ENCODE data around the gene RASGRF1. TPM values are rescaled to one million over a fixed set of nuclear protein-coding genes. Genes with fewer than 3 reads are reported as not detected.
"Not testable (repeated sequence)": the region's sequence is repeated elsewhere in the genome, so short reads cannot be mapped to it uniquely, and the experiment has no call there.

Gene RASGRF1
- total RNA-seq, 1 experiment from 2014 or later = not detected

DNA sequence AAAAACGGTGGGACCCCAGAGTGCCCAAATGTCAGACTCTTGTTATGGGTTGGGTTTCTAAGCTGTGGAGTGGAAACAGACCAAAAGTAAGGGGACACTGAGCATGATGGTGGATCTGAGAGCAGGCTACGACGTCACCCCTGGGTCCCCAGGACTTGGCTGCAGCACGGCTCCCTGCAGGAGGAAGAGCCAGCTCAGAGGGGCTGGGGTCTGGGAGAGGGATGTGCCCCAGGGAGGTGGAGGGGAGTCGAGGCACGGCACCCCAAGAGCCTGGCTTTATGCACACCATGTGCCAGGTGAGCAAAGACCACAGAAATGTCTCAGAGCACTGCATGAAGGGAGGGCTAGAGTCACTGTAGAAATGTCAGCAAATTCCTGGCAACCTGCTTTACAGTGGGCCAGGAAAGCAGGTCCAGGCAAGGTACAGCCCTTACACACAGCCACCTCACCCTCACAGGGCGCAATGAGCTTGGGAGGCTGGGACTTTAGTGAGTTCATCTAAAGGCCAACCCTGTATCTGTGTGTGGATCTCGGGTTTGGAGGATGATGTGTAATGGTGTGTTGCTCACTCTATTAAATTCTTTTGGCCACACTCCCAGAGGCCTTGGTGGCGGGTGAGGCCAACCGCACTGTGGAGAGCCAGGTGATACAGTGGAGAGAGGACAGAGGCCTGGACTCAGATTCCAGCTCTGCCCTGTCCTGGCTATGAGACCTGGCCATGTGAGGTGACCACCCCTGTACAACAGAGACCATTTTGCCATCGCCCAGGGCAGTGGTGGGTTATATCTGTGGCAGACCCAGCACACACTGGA lies 159.8 kb downstream of the RASGRF1 start:
- peak; percentile 92 for DNase-seq (ENCODE audit: low read depth)

DNA sequence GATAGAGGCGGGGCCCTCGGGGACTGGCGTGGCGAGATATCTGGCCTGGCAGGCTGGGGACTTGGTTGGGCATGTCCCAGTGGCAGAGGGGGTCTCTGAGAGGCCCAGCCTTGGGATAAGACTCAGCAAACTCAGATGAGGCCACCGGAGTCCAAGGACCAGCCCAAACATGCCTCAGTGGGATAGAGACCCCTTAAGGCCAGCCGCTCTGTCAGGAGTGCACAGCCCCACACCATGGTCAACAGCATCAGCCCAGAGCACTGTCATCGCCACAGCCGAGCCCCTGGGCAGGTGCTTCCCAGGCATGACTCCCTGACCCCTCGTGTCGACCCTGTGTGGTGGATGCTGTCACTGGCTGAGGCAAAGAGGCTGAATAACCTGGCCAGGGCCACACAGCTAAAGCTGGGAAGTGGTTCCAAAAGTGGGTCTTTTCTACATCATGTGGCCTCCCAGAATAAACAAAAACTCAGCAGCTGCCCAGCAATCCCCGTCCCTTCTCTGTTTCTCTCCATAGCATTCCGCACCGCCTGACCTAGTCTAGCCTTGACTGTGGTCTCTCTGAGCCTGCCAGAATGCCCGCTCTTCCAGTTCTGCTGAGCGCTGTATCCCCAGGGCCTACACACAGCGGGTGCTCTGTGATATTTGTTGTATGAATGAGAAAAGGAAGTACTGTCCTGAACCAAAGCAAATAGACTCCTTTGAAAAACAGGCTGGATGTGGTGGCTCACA lies 160.9 kb downstream of the RASGRF1 start:
- no peak for DNase-seq (ENCODE audit: low read depth)

DNA sequence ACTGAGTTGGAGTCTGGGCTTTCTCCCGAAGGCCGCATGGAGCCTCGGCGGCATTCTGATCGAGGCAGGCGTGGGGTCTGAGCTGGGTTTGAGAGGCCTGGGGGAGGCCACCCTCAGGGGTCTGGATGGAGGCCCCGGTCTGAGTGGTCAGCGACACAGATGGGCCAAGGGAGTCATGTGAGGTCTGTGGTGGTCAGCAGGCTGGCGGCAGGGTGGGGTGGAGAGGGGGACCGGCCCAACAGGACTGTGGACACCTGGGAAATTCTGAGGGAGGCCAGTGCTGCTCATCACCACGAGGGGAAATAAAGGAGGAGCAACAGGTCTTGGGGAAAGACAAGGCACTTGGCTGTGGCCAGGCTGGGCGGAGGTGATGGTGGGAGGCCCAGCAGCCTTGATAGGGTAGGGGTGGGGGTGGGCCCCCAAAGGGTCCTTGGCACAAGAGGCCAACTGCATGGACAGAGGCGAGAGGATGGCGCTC lies 161.9 kb downstream of the RASGRF1 start:
- no peak for DNase-seq (ENCODE audit: low read depth)

DNA sequence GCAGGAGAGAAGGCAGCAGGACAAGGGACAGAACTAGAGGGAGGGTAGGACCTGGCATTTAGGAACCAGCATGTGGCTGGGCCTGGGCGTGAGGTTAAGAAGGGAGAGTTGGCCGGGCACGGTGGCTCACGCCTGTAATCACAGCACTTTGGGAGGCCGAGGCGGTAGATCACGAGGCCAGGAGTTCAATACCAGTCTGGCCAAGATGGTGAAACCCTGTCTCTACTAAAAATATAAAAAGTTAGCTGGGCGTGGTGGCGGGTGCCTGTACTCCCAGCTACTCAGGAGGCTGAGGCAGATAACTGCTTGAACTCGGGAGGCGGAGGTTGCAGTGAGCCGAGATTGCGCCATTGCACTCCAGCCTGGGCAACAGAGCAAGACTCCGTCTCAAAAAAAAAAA lies 162.4 kb downstream of the RASGRF1 start:
- not testable (repeated sequence) for DNase-seq (ENCODE audit: low read depth)

DNA sequence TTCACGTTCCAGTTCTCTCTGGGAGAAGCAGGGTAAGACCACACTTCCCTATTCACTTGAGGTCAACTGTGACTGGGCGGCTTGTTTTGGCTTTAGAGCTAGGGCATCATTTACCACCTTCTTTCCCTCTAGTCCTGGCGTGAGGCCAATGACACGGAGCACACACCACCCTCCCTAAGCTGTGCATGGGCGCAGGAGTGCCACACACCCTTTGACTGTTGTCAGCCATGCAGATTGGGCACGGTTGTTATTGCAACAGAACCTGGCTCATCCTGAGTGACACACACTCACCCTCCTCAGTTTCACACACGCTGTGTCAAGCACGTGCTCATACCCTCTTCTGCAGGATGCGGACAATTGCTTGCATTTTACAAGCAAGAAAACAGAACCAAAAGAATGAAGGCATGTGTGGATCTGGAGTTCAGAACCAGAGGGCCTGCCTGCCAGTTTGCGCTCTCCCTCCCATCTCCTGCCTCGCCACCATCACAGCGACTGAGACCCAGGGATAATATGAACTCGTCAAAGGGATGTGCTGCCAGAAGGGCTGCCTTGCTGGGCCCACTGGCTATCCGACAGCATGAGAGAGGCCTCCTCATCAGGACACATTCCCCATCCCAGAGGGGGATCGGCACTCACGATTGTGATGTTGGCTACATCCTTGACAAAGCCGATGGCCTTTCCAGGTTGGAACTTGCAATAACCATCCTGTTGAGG lies 163.3 kb downstream of the RASGRF1 start:
- no peak for DNase-seq (ENCODE audit: low read depth)

DNA sequence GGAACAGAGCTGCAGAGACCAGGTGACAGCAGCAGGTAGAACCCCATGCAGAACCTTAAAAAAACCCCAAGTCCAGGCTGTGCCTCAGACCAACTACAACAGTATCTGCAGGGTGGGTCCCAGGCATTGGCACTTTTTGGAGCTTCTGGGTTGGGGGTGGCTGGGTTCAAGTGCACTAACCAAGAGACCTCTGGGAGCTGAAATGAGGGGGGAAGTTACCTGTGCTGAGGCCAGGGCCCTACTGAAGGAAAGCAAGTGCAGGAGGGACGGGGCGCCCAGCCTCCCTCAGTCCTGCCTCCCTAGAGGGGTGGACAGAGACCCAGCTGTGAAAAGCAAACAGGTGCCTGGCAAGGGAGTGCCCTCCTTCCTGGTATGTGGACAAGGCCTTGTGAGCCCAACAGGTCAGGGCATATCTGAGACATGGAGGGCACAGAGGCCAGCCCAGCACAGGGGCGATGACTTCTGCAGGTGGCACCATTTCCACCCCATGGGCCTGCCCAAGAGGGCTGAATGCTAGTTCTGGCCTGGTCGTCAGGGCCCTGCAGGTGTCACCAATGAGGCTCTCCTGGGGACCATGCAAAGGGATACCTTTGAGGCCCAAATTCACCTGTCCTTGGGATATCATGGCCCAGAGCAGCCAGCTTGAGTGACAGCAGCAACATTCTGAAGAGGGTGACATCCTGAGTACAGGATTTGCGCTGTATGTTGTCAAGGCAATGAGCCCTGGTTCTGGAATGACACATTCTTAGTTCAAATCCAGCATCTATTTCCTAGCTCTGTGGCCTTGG lies 164.4 kb downstream of the RASGRF1 start:
- no peak for DNase-seq (ENCODE audit: low read depth)

DNA sequence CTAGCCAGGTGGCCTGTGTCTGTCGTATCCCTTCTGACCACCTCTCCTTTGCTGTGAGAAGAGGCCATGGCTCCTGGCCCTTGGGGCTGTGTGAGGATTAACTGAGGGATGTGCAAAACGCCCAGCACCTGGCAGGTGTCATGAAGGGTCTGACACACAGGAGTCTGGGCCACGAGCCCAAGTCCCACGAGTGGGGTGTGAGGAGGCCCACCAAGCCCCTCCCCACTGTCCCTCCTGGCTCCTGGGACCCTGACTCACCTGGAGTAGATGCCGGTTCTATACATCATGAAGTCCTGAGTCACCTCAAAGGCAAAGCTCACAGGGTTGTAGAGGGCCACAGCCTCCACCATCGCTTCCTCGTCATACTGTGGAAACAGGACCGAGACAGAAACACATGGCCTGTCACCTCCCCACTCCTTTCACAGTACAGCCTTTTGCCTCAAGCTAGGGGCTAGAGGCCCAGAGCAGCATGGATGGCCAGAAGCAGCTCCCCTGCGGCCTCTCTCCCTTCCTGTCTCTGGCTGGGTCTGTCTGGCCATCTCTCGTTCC lies 165.4 kb downstream of the RASGRF1 start:
- DNase-seq (ENCODE audit: low read depth) = no peak

DNA sequence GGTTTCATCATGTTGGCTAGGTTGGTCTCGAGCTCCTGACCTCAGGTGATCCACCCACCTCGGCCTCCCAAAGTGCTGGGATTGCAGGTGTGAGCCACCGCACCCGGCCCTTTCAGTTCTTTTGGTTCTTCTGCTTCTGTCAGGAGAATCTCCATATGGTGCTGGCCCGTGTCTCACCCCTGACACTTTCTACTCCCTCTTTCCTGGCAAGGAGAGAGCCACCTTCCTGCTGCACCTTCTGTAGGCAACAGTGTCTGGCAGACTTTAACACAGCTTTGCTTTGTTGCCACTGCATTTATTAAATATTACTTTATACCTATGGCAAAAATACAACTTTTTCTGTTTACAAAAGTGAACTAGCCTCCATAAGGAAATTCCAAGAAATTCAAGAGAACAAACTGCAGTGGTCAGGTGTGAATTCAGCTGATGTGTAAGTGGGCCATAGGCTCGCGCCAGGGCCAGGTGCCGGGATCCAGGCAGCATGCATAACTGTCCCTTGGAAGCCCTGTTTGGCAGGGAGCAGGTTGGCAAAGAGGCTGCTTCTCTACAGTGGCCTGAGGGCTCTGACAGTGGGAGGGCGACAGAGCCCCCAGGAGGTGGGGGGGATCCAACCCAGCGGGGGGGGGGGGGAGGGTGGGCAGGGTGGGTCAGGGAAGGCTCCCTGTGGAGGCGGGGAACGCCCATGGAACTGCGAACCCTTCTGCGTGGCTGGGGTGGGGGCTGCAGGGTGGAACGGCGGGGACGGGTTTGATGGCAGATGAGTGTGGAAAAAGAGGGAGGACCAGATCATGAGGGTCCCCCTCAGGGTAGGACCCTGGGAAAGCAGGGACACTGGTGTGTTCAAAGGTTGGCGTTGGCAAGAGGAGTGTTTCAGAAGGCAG lies 166.9 kb downstream of the RASGRF1 start:
- no peak for DNase-seq (ENCODE audit: low read depth)

DNA sequence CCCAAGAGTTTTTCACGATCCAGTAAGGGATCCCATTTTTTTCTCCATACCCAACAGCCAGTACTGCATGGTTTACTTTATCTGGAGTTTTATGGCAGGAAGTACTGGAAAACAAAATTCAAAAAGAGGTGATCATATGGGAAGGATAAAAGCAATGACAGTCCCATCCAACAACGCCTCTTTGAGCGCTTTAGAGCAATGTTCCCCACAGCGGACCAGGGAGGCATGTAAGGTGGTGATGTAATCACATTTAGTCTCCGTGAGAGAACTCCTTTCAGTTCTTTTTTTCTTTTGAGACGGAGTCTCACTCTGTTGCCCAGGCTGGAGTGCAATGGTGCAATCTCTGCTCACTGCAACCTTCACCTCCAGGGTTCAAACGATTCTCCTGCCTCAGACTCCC lies 167.6 kb downstream of the RASGRF1 start:
- DNase-seq (ENCODE audit: low read depth) = no peak

DNA sequence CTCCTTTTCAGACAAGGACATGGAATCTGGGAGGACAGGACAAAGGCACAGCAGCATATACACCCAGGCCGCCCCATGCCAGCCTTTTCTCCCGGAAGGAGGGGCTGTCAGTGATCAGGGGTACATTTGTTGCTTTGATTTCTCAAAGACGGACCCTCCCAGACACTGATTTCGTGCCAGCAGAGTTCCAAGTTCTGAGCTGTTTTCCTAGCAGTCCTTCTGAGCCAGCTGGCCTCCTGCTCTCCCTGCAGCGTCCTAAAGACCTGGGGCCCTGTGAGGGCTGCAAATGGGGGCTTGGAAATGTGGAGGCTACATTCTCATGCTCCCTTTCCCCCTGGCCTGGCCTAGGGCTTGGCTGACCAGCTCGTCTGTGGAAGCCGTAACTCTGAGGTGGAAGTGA lies 168.1 kb downstream of the RASGRF1 start:
- DNase-seq (ENCODE audit: low read depth) = no peak

DNA sequence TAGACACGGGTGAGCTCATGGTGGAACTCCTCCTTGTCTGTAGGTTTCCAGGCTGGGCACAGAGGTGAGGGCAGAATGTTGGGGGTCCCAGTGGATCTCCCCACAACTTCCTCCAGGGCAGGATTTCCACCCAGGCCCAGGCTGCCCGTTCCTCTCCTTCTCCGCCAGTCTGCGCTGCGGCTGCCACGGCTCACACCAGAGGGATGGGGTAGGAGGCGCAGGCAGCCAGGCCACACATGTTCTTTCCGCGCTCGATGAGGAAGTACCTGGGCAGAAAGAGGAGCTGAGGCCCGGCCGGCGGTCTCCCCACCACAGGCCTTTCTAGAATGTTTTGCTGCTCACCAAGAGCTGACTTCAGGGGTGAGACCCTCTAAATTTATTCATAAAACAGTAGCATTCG lies 168.6 kb downstream of the RASGRF1 start:
- no peak for DNase-seq (ENCODE audit: low read depth)

DNA sequence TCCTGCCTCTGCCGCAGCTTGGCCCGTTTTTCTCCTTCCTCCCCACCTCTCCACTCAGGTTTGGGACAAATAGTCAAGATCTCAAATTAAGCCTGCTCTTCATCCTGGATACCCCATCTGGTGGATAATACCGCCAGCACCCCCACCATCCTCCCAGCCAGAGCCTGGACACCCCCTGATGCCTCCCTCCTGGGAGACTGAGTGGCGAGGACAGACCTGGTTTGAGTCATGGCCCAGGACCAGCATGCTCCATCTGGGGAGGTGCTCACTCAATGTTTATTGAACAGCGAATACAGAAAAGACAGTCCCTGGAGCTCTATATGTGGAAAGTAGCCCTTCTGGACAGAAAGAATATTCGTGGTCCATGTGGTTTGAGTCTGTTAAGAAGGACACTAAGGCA lies 169.1 kb downstream of the RASGRF1 start:
- no peak for DNase-seq (ENCODE audit: low read depth)

DNA sequence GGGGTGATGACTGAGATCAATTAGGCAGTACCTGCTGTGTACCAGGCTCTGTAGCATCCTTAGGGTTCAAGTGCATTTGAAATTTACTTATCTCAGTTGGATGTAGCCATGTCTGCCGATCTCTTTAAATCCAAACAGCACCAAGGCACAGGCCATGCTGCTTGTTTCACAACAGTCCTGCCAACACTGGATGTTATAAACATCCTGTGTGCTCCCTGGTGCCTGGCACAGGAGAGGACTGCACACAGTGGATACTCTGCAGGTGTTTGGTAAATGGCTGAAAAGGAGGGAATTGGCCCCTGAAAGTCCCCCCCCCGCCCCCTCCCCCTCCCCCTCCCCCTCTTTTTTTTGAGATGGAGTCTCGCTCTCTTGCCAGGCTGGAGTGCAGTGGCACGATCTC lies 172.7 kb downstream of the RASGRF1 start:
- DNase-seq (ENCODE audit: low read depth) = no peak

DNA sequence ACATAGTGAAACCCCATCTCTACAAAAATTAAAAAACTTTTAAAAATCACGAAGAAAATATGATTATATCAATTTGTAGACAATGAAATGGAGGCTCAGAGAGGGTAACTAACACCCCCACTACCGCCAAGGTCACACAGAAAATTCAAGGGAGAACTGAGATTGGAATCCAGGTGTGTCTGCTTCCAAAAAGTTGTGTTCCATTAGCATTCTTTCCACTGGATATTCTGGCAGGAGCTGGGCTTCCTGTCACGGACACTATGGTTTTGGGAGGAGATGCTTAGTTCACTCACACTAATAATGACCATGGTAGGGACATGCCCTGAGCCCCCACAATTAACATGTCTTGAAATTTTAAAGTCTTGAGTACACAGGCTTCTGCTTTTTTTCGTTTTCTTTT lies 174.5 kb downstream of the RASGRF1 start:
- DNase-seq (ENCODE audit: low read depth) = no peak

DNA sequence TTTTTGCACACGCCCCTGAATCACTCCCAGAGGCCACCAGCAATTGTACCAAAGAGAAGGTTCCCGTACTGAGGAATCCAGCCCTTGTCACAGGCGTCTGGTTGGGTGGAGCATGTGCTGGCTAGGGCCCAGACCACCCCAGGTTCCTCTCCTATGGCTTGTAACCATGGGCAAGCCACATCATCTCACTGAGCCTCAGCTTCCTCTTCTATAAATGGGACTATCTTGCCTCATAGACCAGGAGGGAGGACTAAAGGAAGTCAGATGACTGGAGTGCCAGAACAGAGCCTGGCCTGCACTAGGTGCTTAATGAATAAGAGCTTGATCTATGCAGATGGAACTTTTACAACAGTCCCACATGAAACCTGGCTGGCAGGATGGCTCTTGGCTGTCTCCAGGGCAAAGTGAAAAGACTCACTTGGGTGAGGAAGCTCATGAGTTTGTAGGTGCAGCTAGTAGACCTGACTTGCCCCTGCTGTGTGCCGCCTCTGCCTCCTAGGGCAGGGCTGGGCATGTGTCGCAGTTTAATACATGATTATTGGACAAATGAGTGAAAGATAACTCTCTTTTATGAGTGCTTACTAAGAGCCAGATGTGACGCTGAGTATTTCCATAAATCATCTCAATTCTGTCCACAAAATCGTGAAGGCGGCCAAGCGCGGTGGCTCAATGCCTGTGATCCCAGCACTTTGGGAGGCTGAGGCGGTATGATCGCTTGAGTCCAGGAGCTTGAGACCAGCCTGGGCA lies 175.1 kb downstream of the RASGRF1 start:
- no peak for DNase-seq (ENCODE audit: low read depth)

DNA sequence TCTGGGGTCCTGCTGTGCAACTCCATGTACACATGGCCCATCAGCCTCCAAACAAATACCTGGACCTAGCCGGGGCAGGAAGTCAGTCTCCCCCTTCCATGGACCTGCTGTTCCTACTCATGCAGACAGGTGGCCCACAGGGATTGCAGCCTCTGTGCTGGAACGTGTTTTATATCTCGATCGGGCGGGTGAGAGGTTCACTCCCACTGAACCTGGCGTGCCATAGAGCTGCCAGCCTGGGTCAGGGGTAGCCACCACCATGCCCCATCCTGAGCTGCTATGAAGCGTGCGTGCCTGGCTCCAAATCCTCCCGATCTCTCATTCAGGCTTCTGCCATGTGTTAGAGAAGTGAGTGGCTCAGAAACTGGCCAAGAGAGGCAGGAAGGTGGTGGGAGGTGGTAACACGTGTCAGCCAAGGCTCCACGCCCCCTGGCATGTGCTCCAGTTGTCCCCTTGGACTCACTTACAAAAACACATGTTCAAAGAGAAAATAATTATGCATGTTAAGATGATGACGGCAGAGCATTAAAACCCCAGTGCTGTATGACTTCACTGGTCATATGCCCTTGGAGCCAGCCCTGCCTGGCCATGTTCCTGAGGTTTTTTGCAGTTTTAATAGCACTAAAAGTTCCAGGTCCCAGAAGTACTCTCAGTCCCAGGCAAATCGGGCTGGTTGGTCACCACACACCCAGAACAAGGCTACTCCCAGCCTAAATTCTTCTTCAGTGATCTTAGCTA lies 176.4 kb downstream of the RASGRF1 start:
- DNase-seq (ENCODE audit: low read depth) = no peak

DNA sequence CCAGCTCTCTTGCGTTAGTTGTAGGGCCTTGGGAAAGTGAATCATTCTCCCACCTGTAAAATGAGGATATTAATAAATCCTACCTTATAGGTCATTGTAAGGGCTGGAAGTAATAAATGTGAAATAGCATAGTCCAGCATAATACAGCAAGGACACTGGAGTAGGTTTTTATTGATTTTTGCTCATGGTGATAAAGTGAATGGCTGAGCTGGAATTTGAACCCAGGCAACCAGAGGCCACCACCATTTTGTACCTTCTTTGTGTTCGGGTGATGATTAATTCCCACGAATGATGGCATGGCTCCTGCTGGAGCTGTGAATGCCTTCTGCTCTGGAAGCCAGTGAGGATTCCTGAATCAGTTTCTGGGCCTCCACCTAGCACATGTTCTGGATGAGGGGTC lies 177.6 kb downstream of the RASGRF1 start:
- no peak for DNase-seq (ENCODE audit: low read depth)

DNA sequence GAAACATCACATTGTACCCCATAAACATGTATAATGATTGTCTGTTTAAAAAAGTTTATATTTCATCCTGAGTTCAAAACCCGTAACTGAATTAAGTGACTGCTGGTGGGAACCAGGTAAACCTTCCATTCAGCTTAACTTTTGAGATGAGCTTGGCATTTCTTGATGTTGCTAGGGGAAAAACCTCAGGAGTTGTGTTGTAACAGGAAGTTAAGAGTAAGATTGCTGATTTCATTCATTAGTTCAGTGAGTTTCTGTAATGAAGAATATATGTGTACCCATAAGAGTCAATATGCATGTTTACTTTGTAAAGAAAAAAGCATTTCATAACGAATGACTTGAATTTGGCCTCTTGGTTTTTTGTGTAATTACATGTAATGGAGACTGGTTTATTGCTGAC lies 178.3 kb downstream of the RASGRF1 start:
- DNase-seq (ENCODE audit: low read depth) = no peak

DNA sequence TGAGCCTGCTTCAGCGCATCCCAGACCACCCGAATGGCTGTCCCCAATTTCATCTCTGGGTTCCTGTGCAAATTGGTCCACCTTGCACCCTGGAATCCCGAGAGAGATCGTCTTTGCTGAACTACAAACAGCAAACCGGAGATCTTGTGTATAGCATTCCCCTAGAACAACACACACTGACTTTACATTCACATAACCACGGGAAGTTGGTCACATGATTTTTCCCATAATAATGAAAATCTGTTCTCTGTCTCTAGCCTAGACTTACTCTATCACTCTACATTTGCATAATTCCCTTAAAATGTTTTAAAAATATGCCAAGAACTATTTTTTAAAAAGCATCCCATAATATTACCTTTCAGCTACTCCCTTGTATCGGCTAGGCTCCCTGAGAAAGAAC lies 180.3 kb downstream of the RASGRF1 start:
- no peak for DNase-seq (ENCODE audit: low read depth)

Measured in Daoy (cell line).